ENCODE measurements around the gene OR2T2.
"Not testable (repeated sequence)": the region's sequence is repeated elsewhere in the genome, so short reads cannot be mapped to it uniquely, and the experiment has no call there.

DNA sequence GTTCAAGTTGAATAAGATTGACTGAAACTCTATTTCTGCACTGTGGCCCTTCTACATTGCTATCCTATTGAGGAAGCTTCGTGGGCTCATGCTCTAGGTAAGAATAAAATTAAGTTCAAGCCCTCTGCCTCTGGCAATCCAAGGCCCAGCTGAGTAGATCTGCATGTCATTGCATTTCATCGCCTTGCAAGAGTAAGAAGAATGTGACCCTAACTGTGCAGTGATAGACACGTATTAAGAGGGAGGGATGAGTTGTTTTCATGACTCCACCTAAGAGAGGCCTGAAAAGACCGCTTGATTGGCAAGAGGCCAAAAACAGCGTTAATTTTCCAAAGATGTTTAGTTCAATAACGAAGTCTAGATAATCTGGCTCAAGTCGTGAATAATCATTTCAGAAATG is 13.7 kb downstream of the OR2T2 start:
- not testable (repeated sequence) for TF ChIP-seq POLR2AphosphoS5 (IDR thresholded peaks at IDR 0.05; ENCODE audit: low read depth, low read length); POLR2A (IDR thresholded peaks at IDR 0.05; ENCODE audit: low read depth, low read length); TAF1 (IDR thresholded peaks at IDR 0.05; ENCODE audit: borderline replicate concordance, low read depth, low read length)

Data from GM12892 (cell line).